Fibroblast of lung (primary cell): ENCODE results near the gene MREG. TPM values are rescaled to one million over a fixed set of nuclear protein-coding genes. Genes with fewer than 3 reads are reported as not detected.

Experiments
- DNase-seq, 2 donors: peaks; one replicate each; pipeline versions ENCODE4 v3.0.0 to v3.0.0-alpha.2; 2010; ENCODE audit warnings: low read depth in 2 of 2
- H2AFZ ChIP-seq: 2 replicates; pipeline ENCODE4 v1.5.1; 2012; ENCODE audit warnings: low read length, control low read depth, inconsistent platforms
- H3K27ac ChIP-seq: 2 replicates; pipeline ENCODE4 v1.5.1; 2011; ENCODE audit warnings: low read length, control low read depth; ENCODE audit not compliant: insufficient read depth
- H3K27me3 ChIP-seq: 2 replicates; pipeline ENCODE4 v1.5.1; 2011; ENCODE audit warnings: mild to moderate bottlenecking, low read length; ENCODE audit not compliant: control insufficient read depth, insufficient read depth
- H3K36me3 ChIP-seq: 2 replicates; pipeline ENCODE4 v1.5.1; 2011; ENCODE audit warnings: low read length; ENCODE audit not compliant: control insufficient read depth, insufficient read depth
- H3K4me1 ChIP-seq: 2 replicates; pipeline ENCODE4 v1.5.1; 2011; ENCODE audit warnings: low read length; ENCODE audit not compliant: control insufficient read depth, insufficient read depth; ENCODE audit errors: extremely low read depth
- H3K4me2 ChIP-seq: 2 replicates; pipeline ENCODE4 v1.5.1; 2011; ENCODE audit warnings: low read length, control low read depth; ENCODE audit not compliant: insufficient read depth; ENCODE audit errors: extremely low read depth
- H3K4me3 ChIP-seq, 4 experiments: fragments of 200-600 bp in 1 of 4; sonication (generic) in 1 of 4; replicated peaks in 1 of 4; 2 replicates each; pipeline ENCODE4 v1.5.1; 2011 to 2016; ENCODE audit warnings: low read length in 4 of 4, low read depth in 3 of 4, mild to moderate bottlenecking in 3 of 4, control low read depth in 2 of 4, inconsistent platforms in 1 of 4, mixed read lengths in 1 of 4; ENCODE audit not compliant: insufficient read depth in 1 of 4; ENCODE audit errors: control extremely low read depth in 1 of 4
- H3K79me2 ChIP-seq: 2 replicates; pipeline ENCODE4 v1.5.1; 2012; ENCODE audit warnings: mild to moderate bottlenecking, low read length, inconsistent platforms; ENCODE audit not compliant: control insufficient read depth, insufficient read depth
- H3K9ac ChIP-seq: 2 replicates; pipeline ENCODE4 v1.5.1; 2011; ENCODE audit warnings: mild to moderate bottlenecking, low read length, control low read depth; ENCODE audit not compliant: insufficient read depth
- H3K9me3 ChIP-seq: 2 replicates; pipeline ENCODE4 v1.5.1; 2012; ENCODE audit warnings: low read depth, low read length; ENCODE audit not compliant: control insufficient read depth, insufficient read depth
- H4K20me1 ChIP-seq: 2 replicates; pipeline ENCODE4 v1.5.1; 2011; ENCODE audit warnings: low read length; ENCODE audit not compliant: control insufficient read depth, insufficient read depth; ENCODE audit errors: extremely low read depth
- CTCF ChIP-seq, 2 donors: IDR thresholded peaks in 1 of 2; conservative IDR thresholded peaks in 1 of 2; 1 replicate in 1 of 2; 2 replicates in 1 of 2; pipeline ENCODE4 v1.5.1; 2011 to 2012; ENCODE audit warnings: low read length in 2 of 2, control low read depth in 1 of 2, inconsistent platforms in 1 of 2, low read depth in 1 of 2, mild to moderate bottlenecking in 1 of 2
- EZH2 ChIP-seq: IDR thresholded peaks from 2 replicates; pipeline ENCODE4 v1.5.1; 2012; ENCODE audit warnings: low read length, control low read depth, mild to moderate bottlenecking; ENCODE audit errors: missing control alignments
- polyA plus RNA-seq, 2 donors: library from polyadenylated mRNA; depleted of rRNA in 1 of 2; stranded (reverse) in 1 of 2; unstranded in 1 of 2; fragments of >200 nt; gene quantifications; 2 replicates each; pipeline ENCODE4 v1.2.1, GENCODE V29; 2011 to 2012; ENCODE audit warnings: missing spikeins in 1 of 2
- total RNA-seq: library from RNA; depleted of rRNA; stranded (reverse); fragments of >200 nt; gene quantifications from 2 replicates; pipeline ENCODE4 v1.2.1, GENCODE V29; 2014

MREG gene
- total and polyA plus RNA-seq, 2 donors (not counting 1 experiment from before 2014, with no cell fraction given), result 2.4 to 3.5 TPM

GRCh38 chr2:215941726-215942125 is 71.6 kb downstream of the MREG start:
- H3K4me3 ChIP-seq, result no peak overlapping the region
- H4K20me1 ChIP-seq, result no peaks in the 10 kb centered on the region
- H2AFZ ChIP-seq, result no peak overlapping the region
- no peaks in the 10 kb centered on the region for H3K36me3 ChIP-seq
- no peak for TF ChIP-seq CTCF (conservative IDR thresholded peaks at IDR 0.05 in 1 of 2, IDR thresholded peaks at IDR 0.05 in 1 of 2; ENCODE audit: low read depth in 1 of 2, low read length in 2 of 2)
- no peak for TF ChIP-seq EZH2
- H3K27ac ChIP-seq, result no peak overlapping the region
- DNase-seq, result no peak
- no peaks in the 10 kb centered on the region for H3K4me1 ChIP-seq
- H3K9ac ChIP-seq, result no peak overlapping the region
- no peak overlapping the region for H3K4me2 ChIP-seq
- no peaks in the 10 kb centered on the region for H3K27me3 ChIP-seq
- H3K9me3 ChIP-seq, result no peaks in the 10 kb centered on the region
- no peaks in the 10 kb centered on the region for H3K79me2 ChIP-seq

GRCh38 chr2:215940645-215941184 is 72.6 kb downstream of the MREG start:
- H3K4me1 ChIP-seq, result no peaks in the 10 kb centered on the region
- no peaks in the 10 kb centered on the region for H3K36me3 ChIP-seq
- DNase-seq, result no peak
- no peaks in the 10 kb centered on the region for H4K20me1 ChIP-seq
- H3K27me3 ChIP-seq, result no peaks in the 10 kb centered on the region
- H3K4me2 ChIP-seq, result no peak overlapping the region
- H3K9ac ChIP-seq, result no peak overlapping the region
- no peaks in the 10 kb centered on the region for H3K79me2 ChIP-seq
- no peak overlapping the region for H3K27ac ChIP-seq
- no peak overlapping the region for H2AFZ ChIP-seq
- H3K9me3 ChIP-seq, result no peaks in the 10 kb centered on the region
- no peak overlapping the region for H3K4me3 ChIP-seq
- TF ChIP-seq CTCF (conservative IDR thresholded peaks at IDR 0.05 in 1 of 2, IDR thresholded peaks at IDR 0.05 in 1 of 2; ENCODE audit: low read depth in 1 of 2, low read length in 2 of 2), result no peak
- no peak for TF ChIP-seq EZH2

GRCh38 chr2:215937190-215937589 is 76.2 kb downstream of the MREG start:
- no peak for DNase-seq
- no peak overlapping the region for H3K4me3 ChIP-seq
- H3K36me3 ChIP-seq, result no peaks in the 10 kb centered on the region
- no peaks in the 10 kb centered on the region for H3K4me1 ChIP-seq
- no peaks in the 10 kb centered on the region for H3K27me3 ChIP-seq
- no peak overlapping the region for H3K27ac ChIP-seq
- H3K4me2 ChIP-seq, result no peak overlapping the region
- no peaks in the 10 kb centered on the region for H3K9me3 ChIP-seq
- no peak overlapping the region for H2AFZ ChIP-seq
- no peak overlapping the region for H3K9ac ChIP-seq
- TF ChIP-seq EZH2 (no peak), CTCF (conservative IDR thresholded peaks at IDR 0.05 in 1 of 2, IDR thresholded peaks at IDR 0.05 in 1 of 2; ENCODE audit: low read depth in 1 of 2, low read length in 2 of 2) (no peak)
- no peaks in the 10 kb centered on the region for H4K20me1 ChIP-seq
- H3K79me2 ChIP-seq, result no peaks in the 10 kb centered on the region
